HEK293 (cell line): ENCODE results near the gene EPN1.

Experiments used
- CTCF ChIA-PET: fragments of 350-600 bp; formaldehyde crosslinking; extraction: SDS; loops from one replicate; lab custom pipeline; 2021; ENCODE audit warnings: antibody characterized with exemption; lab: Yijun Ruan, JAX
- POLR2A ChIA-PET: fragments of 300-600 bp; formaldehyde crosslinking; extraction: SDS; loops from one replicate; lab custom pipeline; 2020; ENCODE audit warnings: antibody characterized with exemption, inconsistent platforms; lab: Yijun Ruan, JAX
- H3K27ac ChIP-seq: fragments of 200-500 bp; sonication (Bioruptor generic); 2 replicates; pipeline ENCODE4 v1.5.1; 2014; ENCODE audit warnings: low read depth, low read length, control low read depth, inconsistent platforms; ENCODE audit errors: extremely low read depth
- H3K36me3 ChIP-seq, 2 experiments: fragments of 200-500 bp in 1 of 2; sonication (Bioruptor generic) in 1 of 2; 1 replicate in 1 of 2; 2 replicates in 1 of 2; pipeline ENCODE4 v1.5.1; 2014 to 2017; ENCODE audit warnings: inconsistent platforms in 2 of 2, low read length in 2 of 2; ENCODE audit not compliant: control insufficient read depth in 2 of 2, insufficient read depth in 1 of 2
- H3K4me1 ChIP-seq: fragments of 200-500 bp; sonication (Bioruptor generic); 2 replicates; pipeline ENCODE4 v1.5.1; 2014; ENCODE audit warnings: mild to moderate bottlenecking, low read length, inconsistent platforms; ENCODE audit not compliant: control insufficient read depth, insufficient read depth
- H3K4me3 ChIP-seq: 2 replicates; pipeline ENCODE4 v1.5.1; 2011; ENCODE audit warnings: low read depth, mild to moderate bottlenecking, control low read depth, low read length, moderate library complexity
- H3K9me3 ChIP-seq: fragments of 200-500 bp; sonication (Bioruptor generic); 2 replicates; pipeline ENCODE4 v1.5.1; 2014; ENCODE audit warnings: low read depth, low read length, inconsistent platforms; ENCODE audit not compliant: control insufficient read depth, insufficient read depth
- EGR2 ChIP-seq: fragments of 450-650 bp; formaldehyde crosslinking; IDR thresholded peaks from 2 replicates; pipeline ENCODE4 v1.5.1; 2016; ENCODE audit warnings: low read depth, missing biosample characterization, missing genetic modification characterization
- GFI1B ChIP-seq: fragments of 450-650 bp; formaldehyde crosslinking; IDR thresholded peaks from 2 replicates; pipeline ENCODE4 v1.5.1; 2016; ENCODE audit warnings: missing biosample characterization, missing genetic modification characterization
- KLF8 ChIP-seq: fragments of 450-650 bp; formaldehyde crosslinking; IDR thresholded peaks from 2 replicates; pipeline ENCODE4 v1.5.1; 2016; ENCODE audit warnings: missing biosample characterization, missing genetic modification characterization
- OSR2 ChIP-seq: fragments of 450-650 bp; formaldehyde crosslinking; IDR thresholded peaks from 2 replicates; pipeline ENCODE4 v1.5.1; 2016; ENCODE audit warnings: missing biosample characterization, missing genetic modification characterization
- SP2 ChIP-seq: fragments of 450-650 bp; formaldehyde crosslinking; IDR thresholded peaks from 2 replicates; pipeline ENCODE4 v1.5.1; 2016; ENCODE audit warnings: missing biosample characterization, missing genetic modification characterization
- ZBTB1 ChIP-seq: fragments of 450-650 bp; formaldehyde crosslinking; IDR thresholded peaks from 2 replicates; pipeline ENCODE4 v1.5.1; 2016; ENCODE audit warnings: missing biosample characterization, missing genetic modification characterization
- ZBTB20 ChIP-seq: fragments of 450-650 bp; formaldehyde crosslinking; IDR thresholded peaks from 2 replicates; pipeline ENCODE4 v1.5.1; 2016; ENCODE audit warnings: missing biosample characterization, missing genetic modification characterization
- ZFP37 ChIP-seq: fragments of 450-650 bp; formaldehyde crosslinking; IDR thresholded peaks from 2 replicates; pipeline ENCODE4 v1.5.1; 2016; ENCODE audit warnings: missing biosample characterization, missing genetic modification characterization
- ZNF239 ChIP-seq: fragments of 450-650 bp; formaldehyde crosslinking; IDR thresholded peaks from 2 replicates; pipeline ENCODE4 v1.5.1; 2016; ENCODE audit warnings: missing biosample characterization, missing genetic modification characterization
- ZNF416 ChIP-seq: fragments of 450-650 bp; formaldehyde crosslinking; IDR thresholded peaks from 2 replicates; pipeline ENCODE4 v1.5.1; 2016; ENCODE audit warnings: missing biosample characterization, missing genetic modification characterization
- ZNF514 ChIP-seq: fragments of 450-650 bp; formaldehyde crosslinking; IDR thresholded peaks from 2 replicates; pipeline ENCODE4 v1.5.1; 2016; ENCODE audit warnings: missing biosample characterization, missing genetic modification characterization
- ZXDB ChIP-seq: fragments of 450-650 bp; formaldehyde crosslinking; IDR thresholded peaks from 2 replicates; pipeline ENCODE4 v1.5.1; 2016; ENCODE audit warnings: missing biosample characterization, missing genetic modification characterization
- TF ChIP-seq, protein P1 (sequence below): fragments of 450-650 bp; formaldehyde crosslinking; IDR thresholded peaks from 2 replicates; pipeline ENCODE4 v1.5.1; 2016; ENCODE audit warnings: missing biosample characterization, missing genetic modification characterization
- TF ChIP-seq, protein P2 (sequence below): fragments of 450-650 bp; formaldehyde crosslinking; IDR thresholded peaks from 2 replicates; pipeline ENCODE4 v1.5.1; 2016; ENCODE audit warnings: missing biosample characterization, missing genetic modification characterization
- TF ChIP-seq, protein P3 (sequence below): fragments of 450-650 bp; formaldehyde crosslinking; conservative IDR thresholded peaks from 2 replicates; pipeline ENCODE4 v1.5.1; 2016; ENCODE audit warnings: low read depth, missing biosample characterization, missing genetic modification characterization
- TF ChIP-seq, protein P4 (sequence below): fragments of 450-650 bp; formaldehyde crosslinking; IDR thresholded peaks from 2 replicates; pipeline ENCODE4 v1.5.1; 2016; ENCODE audit warnings: missing biosample characterization, missing genetic modification characterization

The EPN1 gene

DNA sequence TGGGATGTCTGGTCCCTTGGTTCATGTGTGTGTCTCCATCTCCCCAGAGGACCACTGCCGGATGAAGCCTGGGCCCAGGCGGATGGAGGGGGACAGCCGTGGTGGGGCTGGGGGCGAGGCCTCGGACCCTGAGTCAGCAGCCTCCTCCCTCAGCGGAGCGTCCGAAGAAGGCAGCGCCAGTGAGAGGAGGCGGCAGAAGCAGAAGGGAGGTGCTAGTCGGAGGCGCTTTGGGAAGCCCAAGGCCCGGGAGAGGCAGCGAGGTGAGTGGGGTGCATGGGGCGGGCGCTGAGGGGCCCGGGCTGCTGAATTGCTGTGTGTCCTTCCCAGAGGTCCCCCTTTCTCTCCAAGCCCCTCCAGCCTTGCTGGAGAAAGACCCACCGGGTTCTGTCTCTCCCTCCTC lies 23.8 kb upstream of the EPN1 start:
- H3K36me3 ChIP-seq: peaks cover under 1 to 35% of the 10 kb centered on the region in 2 experiments; a peak in 2 of 3 replicates
- TF ChIP-seq OSR2 (tag by site-specific recombination) (no peak), ZBTB20 (tag by site-specific recombination) (no peak), KLF8 (no peak)
- TF ChIP-seq, protein P1, sequence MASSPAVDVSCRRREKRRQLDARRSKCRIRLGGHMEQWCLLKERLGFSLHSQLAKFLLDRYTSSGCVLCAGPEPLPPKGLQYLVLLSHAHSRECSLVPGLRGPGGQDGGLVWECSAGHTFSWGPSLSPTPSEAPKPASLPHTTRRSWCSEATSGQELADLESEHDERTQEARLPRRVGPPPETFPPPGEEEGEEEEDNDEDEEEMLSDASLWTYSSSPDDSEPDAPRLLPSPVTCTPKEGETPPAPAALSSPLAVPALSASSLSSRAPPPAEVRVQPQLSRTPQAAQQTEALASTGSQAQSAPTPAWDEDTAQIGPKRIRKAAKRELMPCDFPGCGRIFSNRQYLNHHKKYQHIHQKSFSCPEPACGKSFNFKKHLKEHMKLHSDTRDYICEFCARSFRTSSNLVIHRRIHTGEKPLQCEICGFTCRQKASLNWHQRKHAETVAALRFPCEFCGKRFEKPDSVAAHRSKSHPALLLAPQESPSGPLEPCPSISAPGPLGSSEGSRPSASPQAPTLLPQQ (tag by site-specific recombination): no peak
- TF ChIP-seq, protein P2, sequence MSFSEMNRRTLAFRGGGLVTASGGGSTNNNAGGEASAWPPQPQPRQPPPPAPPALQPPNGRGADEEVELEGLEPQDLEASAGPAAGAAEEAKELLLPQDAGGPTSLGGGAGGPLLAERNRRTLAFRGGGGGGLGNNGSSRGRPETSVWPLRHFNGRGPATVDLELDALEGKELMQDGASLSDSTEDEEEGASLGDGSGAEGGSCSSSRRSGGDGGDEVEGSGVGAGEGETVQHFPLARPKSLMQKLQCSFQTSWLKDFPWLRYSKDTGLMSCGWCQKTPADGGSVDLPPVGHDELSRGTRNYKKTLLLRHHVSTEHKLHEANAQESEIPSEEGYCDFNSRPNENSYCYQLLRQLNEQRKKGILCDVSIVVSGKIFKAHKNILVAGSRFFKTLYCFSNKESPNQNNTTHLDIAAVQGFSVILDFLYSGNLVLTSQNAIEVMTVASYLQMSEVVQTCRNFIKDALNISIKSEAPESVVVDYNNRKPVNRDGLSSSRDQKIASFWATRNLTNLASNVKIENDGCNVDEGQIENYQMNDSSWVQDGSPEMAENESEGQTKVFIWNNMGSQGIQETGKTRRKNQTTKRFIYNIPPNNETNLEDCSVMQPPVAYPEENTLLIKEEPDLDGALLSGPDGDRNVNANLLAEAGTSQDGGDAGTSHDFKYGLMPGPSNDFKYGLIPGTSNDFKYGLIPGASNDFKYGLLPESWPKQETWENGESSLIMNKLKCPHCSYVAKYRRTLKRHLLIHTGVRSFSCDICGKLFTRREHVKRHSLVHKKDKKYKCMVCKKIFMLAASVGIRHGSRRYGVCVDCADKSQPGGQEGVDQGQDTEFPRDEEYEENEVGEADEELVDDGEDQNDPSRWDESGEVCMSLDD (tag by site-specific recombination): no peak
- TF ChIP-seq, protein P3, sequence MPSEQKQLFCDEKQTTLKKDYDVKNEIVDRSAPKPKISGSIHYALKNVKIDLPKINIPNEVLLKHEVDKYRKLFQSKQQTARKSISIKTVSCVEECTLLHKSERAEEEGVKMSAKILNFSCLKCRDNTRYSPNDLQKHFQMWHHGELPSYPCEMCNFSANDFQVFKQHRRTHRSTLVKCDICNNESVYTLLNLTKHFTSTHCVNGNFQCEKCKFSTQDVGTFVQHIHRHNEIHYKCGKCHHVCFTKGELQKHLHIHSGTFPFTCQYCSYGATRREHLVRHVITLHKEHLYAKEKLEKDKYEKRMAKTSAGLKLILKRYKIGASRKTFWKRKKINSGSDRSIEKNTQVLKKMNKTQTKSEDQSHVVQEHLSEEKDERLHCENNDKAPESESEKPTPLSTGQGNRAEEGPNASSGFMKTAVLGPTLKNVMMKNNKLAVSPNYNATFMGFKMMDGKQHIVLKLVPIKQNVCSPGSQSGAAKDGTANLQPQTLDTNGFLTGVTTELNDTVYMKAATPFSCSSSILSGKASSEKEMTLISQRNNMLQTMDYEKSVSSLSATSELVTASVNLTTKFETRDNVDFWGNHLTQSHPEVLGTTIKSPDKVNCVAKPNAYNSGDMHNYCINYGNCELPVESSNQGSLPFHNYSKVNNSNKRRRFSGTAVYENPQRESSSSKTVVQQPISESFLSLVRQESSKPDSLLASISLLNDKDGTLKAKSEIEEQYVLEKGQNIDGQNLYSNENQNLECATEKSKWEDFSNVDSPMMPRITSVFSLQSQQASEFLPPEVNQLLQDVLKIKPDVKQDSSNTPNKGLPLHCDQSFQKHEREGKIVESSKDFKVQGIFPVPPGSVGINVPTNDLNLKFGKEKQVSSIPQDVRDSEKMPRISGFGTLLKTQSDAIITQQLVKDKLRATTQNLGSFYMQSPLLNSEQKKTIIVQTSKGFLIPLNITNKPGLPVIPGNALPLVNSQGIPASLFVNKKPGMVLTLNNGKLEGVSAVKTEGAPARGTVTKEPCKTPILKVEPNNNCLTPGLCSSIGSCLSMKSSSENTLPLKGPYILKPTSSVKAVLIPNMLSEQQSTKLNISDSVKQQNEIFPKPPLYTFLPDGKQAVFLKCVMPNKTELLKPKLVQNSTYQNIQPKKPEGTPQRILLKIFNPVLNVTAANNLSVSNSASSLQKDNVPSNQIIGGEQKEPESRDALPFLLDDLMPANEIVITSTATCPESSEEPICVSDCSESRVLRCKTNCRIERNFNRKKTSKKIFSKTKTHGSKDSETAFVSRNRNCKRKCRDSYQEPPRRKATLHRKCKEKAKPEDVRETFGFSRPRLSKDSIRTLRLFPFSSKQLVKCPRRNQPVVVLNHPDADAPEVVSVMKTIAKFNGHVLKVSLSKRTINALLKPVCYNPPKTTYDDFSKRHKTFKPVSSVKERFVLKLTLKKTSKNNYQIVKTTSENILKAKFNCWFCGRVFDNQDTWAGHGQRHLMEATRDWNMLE (tag by site-specific recombination): no peak
- TF ChIP-seq, protein P4, sequence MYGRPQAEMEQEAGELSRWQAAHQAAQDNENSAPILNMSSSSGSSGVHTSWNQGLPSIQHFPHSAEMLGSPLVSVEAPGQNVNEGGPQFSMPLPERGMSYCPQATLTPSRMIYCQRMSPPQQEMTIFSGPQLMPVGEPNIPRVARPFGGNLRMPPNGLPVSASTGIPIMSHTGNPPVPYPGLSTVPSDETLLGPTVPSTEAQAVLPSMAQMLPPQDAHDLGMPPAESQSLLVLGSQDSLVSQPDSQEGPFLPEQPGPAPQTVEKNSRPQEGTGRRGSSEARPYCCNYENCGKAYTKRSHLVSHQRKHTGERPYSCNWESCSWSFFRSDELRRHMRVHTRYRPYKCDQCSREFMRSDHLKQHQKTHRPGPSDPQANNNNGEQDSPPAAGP (tag by site-specific recombination): no peak
- peaks cover 8% of the 10 kb centered on the region; the same call in 1 of the 2 replicates for H3K4me1 ChIP-seq
- H3K27ac ChIP-seq: no peak overlapping the region
- POLR2A ChIA-PET: no interaction called here
- H3K9me3 ChIP-seq: no peaks in the 10 kb centered on the region
- CTCF ChIA-PET: no interaction called here
- H3K4me3 ChIP-seq: no peak overlapping the region

DNA sequence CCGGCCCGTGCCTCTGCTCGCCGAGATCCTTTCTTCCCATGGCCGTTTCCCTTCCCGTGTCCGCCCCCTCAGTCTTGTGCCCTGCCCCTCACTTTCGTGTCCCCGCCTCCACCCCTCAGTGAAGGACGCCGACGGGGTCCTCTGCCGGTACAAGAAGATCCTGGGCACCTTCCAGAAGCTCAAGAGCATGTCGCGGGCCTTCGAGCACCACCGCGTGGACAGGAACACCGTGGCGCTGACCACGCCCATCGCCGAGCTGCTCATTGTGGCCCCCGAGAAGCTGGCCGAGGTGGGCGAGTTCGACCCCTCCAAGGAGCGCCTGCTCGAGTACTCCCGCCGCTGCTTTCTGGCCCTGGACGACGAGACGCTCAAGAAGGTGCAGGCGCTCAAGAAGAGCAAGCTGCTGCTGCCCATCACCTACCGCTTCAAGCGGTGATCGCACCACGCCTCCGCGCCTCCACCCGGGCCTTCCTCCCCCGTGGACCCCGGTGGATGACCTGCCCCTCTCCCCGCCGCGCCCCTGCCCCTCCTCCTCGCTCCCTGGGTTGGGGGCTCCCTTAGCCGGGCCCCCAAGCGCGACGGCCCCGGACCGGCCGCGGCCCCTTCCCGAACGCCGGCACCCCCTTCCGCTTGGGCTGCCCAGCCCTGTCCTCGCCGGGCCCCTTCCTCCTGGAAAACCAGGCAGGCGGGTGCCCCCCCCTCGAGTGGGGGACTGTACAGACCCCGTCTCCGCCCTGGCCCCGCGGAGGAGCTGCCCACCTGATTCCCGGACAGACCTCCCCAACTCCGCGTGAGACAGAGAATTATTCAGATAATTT lies 22.5 kb upstream of the EPN1 start:
- H3K4me3 ChIP-seq: no peak overlapping the region
- TF ChIP-seq GFI1B (tag by site-specific recombination) (no peak), ZNF416 (tag by site-specific recombination) (no peak), ZNF239 (tag by site-specific recombination) (no peak), SP2 (tag by site-specific recombination) (0 out of 2 replicates have a peak, but pooled peaks have one; percentile 5), ZBTB20 (tag by site-specific recombination) (no peak), ZBTB1 (tag by site-specific recombination) (no peak), EGR2 (tag by site-specific recombination) (peak; percentile 13; the same call in 1 of the 2 replicates), ZXDB (tag by site-specific recombination) (no peak), ZNF514 (no peak), ZFP37 (tag by site-specific recombination) (no peak)
- TF ChIP-seq, protein P2 (tag by site-specific recombination): no peak

More for the DNA sequence above, 22.5 kb upstream of the EPN1 start:
- ChIA-PET POLR2A (interaction anchor here (0.5 to 2.5 kb wide), 3 partner anchors 10 to 449 kb away, joined by 3 to 36 read pairs (median 15); partner anchors contain the start of gene ZNF581), CTCF (interaction anchor here (0.8 to 3.4 kb wide), 5 partner anchors 10 to 158 kb away, joined by 3 to 34 read pairs (median 14); no protein-coding TSS in a partner anchor)
- Histone ChIP-seq H3K27ac (no peak overlapping the region), H3K36me3 (peaks cover 3 to 48% of the 10 kb centered on the region in 2 experiments; a peak in 2 of 3 replicates), H3K4me1 (peaks cover 3% of the 10 kb centered on the region; the same call in 1 of the 2 replicates), H3K9me3 (no peaks in the 10 kb centered on the region)
